Endothelial cell of umbilical vein (primary cell): ENCODE results near the gene OTOP2. TPM values are rescaled to one million over a fixed set of nuclear protein-coding genes. Genes with fewer than 3 reads are reported as not detected.

Source experiments
- BruUV-seq: library from RNA; stranded (reverse); fragments of 400-500 nt; replicated peaks from 2 replicates; lab custom pipeline; 2021; lab: Mats Ljungman, UMichigan
- CTCF ChIA-PET: fragments of 300-600, 350-600 bp; sonication (Branson Sonifier 250); formaldehyde crosslinking; loops from one replicate; lab custom pipeline; 2021; ENCODE audit warnings: antibody characterized with exemption, inconsistent platforms; lab: Charles Lee
- POLR2A ChIA-PET: fragments of 300-600, 350-600 bp; sonication (Branson Sonifier 250); formaldehyde crosslinking; loops from one replicate; lab custom pipeline; 2021; ENCODE audit warnings: antibody characterized with exemption, inconsistent platforms; lab: Charles Lee
- DNase-seq: peaks from one replicate; pipeline ENCODE4 v3.0.0-alpha.2; 2011; ENCODE audit warnings: low read depth, low spot score
- FAIRE-seq: peaks from 2 replicates; lab custom pipeline; 2011; peaks lifted over from hg19 to GRCh38; lab: Jason Lieb, UNC
- H2AFZ ChIP-seq: 2 replicates; pipeline ENCODE4 v1.6.0; 2012; ENCODE audit warnings: low read depth, low read length, control low read depth, inconsistent platforms
- H3K27ac ChIP-seq: 2 replicates; pipeline ENCODE4 v1.5.1; 2011; ENCODE audit warnings: low read depth, mild to moderate bottlenecking, control low read depth, low read length, moderate library complexity; ENCODE audit not compliant: insufficient read depth
- H3K27me3 ChIP-seq, 2 experiments: 2 replicates each; pipeline versions ENCODE4 v1.6.0 to v1.6.1; 2011; ENCODE audit warnings: low read length in 2 of 2, mixed read lengths in 1 of 2; ENCODE audit not compliant: control insufficient read depth in 2 of 2, insufficient read depth in 2 of 2
- H3K36me3 ChIP-seq, 2 experiments: 2 replicates in 1 of 2; 3 replicates in 1 of 2; pipeline ENCODE4 v1.5.1; 2011; ENCODE audit warnings: low read length in 2 of 2, mild to moderate bottlenecking in 1 of 2, moderate library complexity in 1 of 2; ENCODE audit not compliant: control insufficient read depth in 2 of 2, insufficient read depth in 2 of 2; ENCODE audit errors: extremely low read depth in 1 of 2
- H3K4me1 ChIP-seq: 3 replicates; pipeline ENCODE4 v1.5.1; 2011; ENCODE audit warnings: mild to moderate bottlenecking, low read length; ENCODE audit not compliant: control insufficient read depth, insufficient read depth; ENCODE audit errors: extremely low read depth
- H3K4me2 ChIP-seq: 2 replicates; pipeline ENCODE4 v1.6.1; 2011; ENCODE audit warnings: low read length, control low read depth, mixed read lengths; ENCODE audit not compliant: insufficient read depth
- H3K4me3 ChIP-seq, 3 experiments: fragments of 200-600 bp in 1 of 3; sonication (generic), shearing (Covaris generic) in 1 of 3; replicated peaks in 1 of 3; 2 replicates each; pipeline ENCODE4 v1.5.1; 2011 to 2016; ENCODE audit warnings: control low read depth in 3 of 3, low read length in 3 of 3, mild to moderate bottlenecking in 2 of 3, inconsistent platforms in 1 of 3, low read depth in 1 of 3, moderate library complexity in 1 of 3; ENCODE audit not compliant: insufficient read depth in 1 of 3
- H3K79me2 ChIP-seq: 2 replicates; pipeline ENCODE4 v1.6.0; 2012; ENCODE audit warnings: low read length, inconsistent platforms; ENCODE audit not compliant: control insufficient read depth, insufficient read depth
- H3K9ac ChIP-seq: replicated peaks from 2 replicates; pipeline ENCODE3; 2011; ENCODE audit warnings: low read length, control low read depth; ENCODE audit not compliant: insufficient read depth; ENCODE audit errors: extremely low read depth
- H3K9me1 ChIP-seq: replicated peaks from 3 replicates; pipeline ENCODE4 v1.6.0; 2011; ENCODE audit warnings: mild to moderate bottlenecking, low read length; ENCODE audit not compliant: control insufficient read depth, insufficient read depth; ENCODE audit errors: extremely low read depth
- H3K9me3 ChIP-seq: replicated peaks from 2 replicates; pipeline ENCODE4 v1.5.1; 2012; ENCODE audit warnings: low read length, inconsistent platforms; ENCODE audit not compliant: control insufficient read depth, insufficient read depth
- H4K20me1 ChIP-seq: replicated peaks from 2 replicates; pipeline ENCODE3; 2011; ENCODE audit warnings: mild to moderate bottlenecking, low read length; ENCODE audit not compliant: control insufficient read depth, insufficient read depth; ENCODE audit errors: extremely low read depth
- EZH2 ChIP-seq: IDR thresholded peaks from 2 replicates; pipeline ENCODE4 v1.6.1; 2012; ENCODE audit warnings: borderline replicate concordance, low read depth, mild to moderate bottlenecking, moderate library complexity, low read length, inconsistent platforms; ENCODE audit not compliant: severe bottlenecking
- FOS ChIP-seq: IDR thresholded peaks from 2 replicates; pipeline ENCODE4 v1.6.1; 2011; ENCODE audit warnings: mild to moderate bottlenecking, low read length, moderate library complexity, borderline replicate concordance; ENCODE audit not compliant: insufficient read depth
- GATA2 ChIP-seq: IDR thresholded peaks from 2 replicates; pipeline ENCODE4 v1.7.0; 2011; ENCODE audit warnings: low read depth, mild to moderate bottlenecking, moderate library complexity, mixed read lengths, low read length; ENCODE audit not compliant: insufficient read length, insufficient read depth
- JUN ChIP-seq: IDR thresholded peaks from 2 replicates; pipeline ENCODE4 v1.6.1; 2011; ENCODE audit warnings: borderline replicate concordance, low read depth; ENCODE audit not compliant: insufficient read length, insufficient read depth
- MYC ChIP-seq: IDR thresholded peaks from one replicate; pipeline ENCODE4 v1.6.1; 2011; ENCODE audit warnings: mild to moderate bottlenecking, low read depth, low read length
- POLR2A ChIP-seq: IDR thresholded peaks from 2 replicates; pipeline ENCODE4 v1.6.1; 2012; ENCODE audit warnings: low read depth, mild to moderate bottlenecking, control low read depth, low read length
- POLR2AphosphoS5 ChIP-seq: IDR thresholded peaks from 2 replicates; pipeline ENCODE4 v1.6.1; 2012; ENCODE audit warnings: low read depth, mild to moderate bottlenecking, control low read depth, low read length, moderate library complexity; ENCODE audit not compliant: insufficient read depth
- dilution Hi-C: fragments of 300-500 bp; cut with MboI; formaldehyde crosslinking; loops from one replicate; pipeline ENCODE4 v1.15.0; 2019; ENCODE audit warnings: low sequenced_read_pairs; ENCODE audit not compliant: extremely low pct_ligation_motif_present
- intact Hi-C: fragments of 100-400 bp; cut with micrococcal nuclease; formaldehyde crosslinking; loops from one replicate; pipeline ENCODE4 v1.10.0; 2022
- polyA plus RNA-seq, 4 experiments: library from polyadenylated mRNA; depleted of rRNA in 3 of 4; stranded (reverse) in 3 of 4; unstranded in 1 of 4; fragments of >200 nt; gene quantifications; 2 replicates each; pipeline versions ENCODE4 v1.2.1 to v1.2.3, GENCODE V29; 2011 to 2012; ENCODE audit warnings: missing spikeins in 1 of 4
- total RNA-seq: library from RNA; stranded (reverse); gene quantifications from 2 replicates; pipeline ENCODE4 v1.2.3, GENCODE V29; 2021
- TF ChIP-seq, protein P1 (sequence below): IDR thresholded peaks from 2 replicates; pipeline ENCODE4 v1.6.1; 2011; ENCODE audit not compliant: insufficient read depth, insufficient read length
- TF ChIP-seq, protein P2 (sequence below), 2 donors: IDR thresholded peaks; 1 replicate in 1 of 2; 2 replicates in 1 of 2; pipeline ENCODE4 v1.5.1; 2011; ENCODE audit warnings: low read length in 2 of 2, mild to moderate bottlenecking in 2 of 2, moderate library complexity in 2 of 2, control low read depth in 1 of 2, inconsistent platforms in 1 of 2, low read depth in 1 of 2; ENCODE audit not compliant: insufficient read depth in 1 of 2; ENCODE audit errors: extremely low read depth in 1 of 2

OTOP2 gene
- total and polyA plus RNA-seq, 2 donors (not counting 3 experiments of a cell fraction or from before 2014, with no cell fraction given): not detected

DNA sequence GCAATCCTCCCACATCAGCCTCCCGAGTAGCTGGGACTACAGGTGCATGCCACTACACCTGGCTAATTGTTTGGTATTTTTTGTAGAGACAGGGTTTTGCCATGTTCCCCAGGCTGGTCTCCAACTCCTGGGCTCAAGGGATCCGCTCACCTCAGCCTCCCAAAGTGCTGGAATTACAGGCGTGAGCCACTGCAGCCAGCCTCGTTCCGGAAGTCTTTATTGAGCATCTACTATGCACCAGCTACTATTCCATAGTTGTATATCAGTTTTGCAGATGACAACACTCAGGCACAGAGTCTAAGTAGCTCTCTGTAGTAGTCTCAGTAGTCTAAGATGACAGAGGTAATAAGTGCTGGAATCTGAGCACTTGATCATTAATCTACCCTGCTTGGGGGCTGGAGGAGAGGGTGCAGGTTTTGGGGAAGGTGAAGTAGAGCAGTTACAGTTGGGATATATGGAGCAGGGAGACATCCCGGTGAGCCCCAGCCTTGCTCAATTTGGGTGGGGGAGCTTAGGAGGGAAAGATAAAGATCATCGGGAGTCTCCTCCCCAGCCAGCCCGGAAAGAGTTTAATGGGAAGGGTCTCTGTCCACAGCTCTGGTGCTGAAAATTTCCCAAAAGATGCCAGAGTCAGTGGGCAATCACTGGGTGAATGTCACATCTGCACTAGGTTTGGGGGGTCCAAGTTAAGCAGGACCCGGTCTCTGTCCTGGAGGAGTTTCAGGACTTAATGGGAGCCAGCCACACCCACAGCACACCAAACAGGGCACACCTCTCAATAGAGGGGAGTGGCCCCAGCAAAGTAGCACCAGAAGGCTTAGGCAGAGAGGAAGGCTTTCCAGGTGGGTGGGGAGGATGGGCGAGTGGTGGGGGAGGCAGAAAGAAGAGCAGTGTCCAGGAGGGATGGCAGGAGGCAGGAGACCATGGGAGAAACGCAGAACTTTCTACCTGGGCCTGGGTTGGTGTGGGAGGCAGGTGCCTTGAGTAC lies 13.3 kb downstream of the OTOP2 start:
- Histone ChIP-seq H3K9me1 (no peaks in the 10 kb centered on the region), H3K4me1 (no peaks in the 10 kb centered on the region), H3K27ac (no peak overlapping the region), H3K9me3 (no peaks in the 10 kb centered on the region), H4K20me1 (no peaks in the 10 kb centered on the region), H3K27me3 (peaks cover 45 to 47% of the 10 kb centered on the region in 2 experiments), H3K9ac (no peak overlapping the region), H3K36me3 (no peaks in the 10 kb centered on the region), H3K4me3 (no peak overlapping the region), H3K4me2 (no peak overlapping the region), H3K79me2 (no peaks in the 10 kb centered on the region), H2AFZ (no peak overlapping the region)
- TF ChIP-seq EZH2 (no peak), MYC (no peak), GATA2 (no peak), POLR2AphosphoS5 (no peak), JUN (no peak), FOS (no peak), POLR2A (no peak)
- TF ChIP-seq, protein P1, sequence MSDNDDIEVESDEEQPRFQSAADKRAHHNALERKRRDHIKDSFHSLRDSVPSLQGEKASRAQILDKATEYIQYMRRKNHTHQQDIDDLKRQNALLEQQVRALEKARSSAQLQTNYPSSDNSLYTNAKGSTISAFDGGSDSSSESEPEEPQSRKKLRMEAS: no peak
- TF ChIP-seq, protein P2, sequence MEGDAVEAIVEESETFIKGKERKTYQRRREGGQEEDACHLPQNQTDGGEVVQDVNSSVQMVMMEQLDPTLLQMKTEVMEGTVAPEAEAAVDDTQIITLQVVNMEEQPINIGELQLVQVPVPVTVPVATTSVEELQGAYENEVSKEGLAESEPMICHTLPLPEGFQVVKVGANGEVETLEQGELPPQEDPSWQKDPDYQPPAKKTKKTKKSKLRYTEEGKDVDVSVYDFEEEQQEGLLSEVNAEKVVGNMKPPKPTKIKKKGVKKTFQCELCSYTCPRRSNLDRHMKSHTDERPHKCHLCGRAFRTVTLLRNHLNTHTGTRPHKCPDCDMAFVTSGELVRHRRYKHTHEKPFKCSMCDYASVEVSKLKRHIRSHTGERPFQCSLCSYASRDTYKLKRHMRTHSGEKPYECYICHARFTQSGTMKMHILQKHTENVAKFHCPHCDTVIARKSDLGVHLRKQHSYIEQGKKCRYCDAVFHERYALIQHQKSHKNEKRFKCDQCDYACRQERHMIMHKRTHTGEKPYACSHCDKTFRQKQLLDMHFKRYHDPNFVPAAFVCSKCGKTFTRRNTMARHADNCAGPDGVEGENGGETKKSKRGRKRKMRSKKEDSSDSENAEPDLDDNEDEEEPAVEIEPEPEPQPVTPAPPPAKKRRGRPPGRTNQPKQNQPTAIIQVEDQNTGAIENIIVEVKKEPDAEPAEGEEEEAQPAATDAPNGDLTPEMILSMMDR (IDR thresholded peaks at IDR 0.05; ENCODE audit: extremely low read depth in 1 of 2, insufficient read depth in 1 of 2, low read depth in 1 of 2, low read length in 2 of 2): no peak
- ChIA-PET CTCF (interaction anchor here (1.5 to 1.7 kb wide), 2 partner anchors 13 to 20 kb away, joined by 4 to 5 read pairs; partner anchors contain the start of gene OTOP2), POLR2A (no interaction called here)
- intact Hi-C loops (no loop called here), dilution Hi-C loops (no loop called here)
- FAIRE-seq (no peak), DNase-seq (no peak)
- BruUV-seq: no TSS peak
